Ecto neural progenitor cell (in vitro differentiated cells): Measurements from ENCODE around the gene OPCML.

ENCODE experiments used
- DNase-seq: peaks from one replicate; pipeline ENCODE4 v3.0.0-alpha.2; 2018; ENCODE audit warnings: low spot score

The OPCML gene

DNA sequence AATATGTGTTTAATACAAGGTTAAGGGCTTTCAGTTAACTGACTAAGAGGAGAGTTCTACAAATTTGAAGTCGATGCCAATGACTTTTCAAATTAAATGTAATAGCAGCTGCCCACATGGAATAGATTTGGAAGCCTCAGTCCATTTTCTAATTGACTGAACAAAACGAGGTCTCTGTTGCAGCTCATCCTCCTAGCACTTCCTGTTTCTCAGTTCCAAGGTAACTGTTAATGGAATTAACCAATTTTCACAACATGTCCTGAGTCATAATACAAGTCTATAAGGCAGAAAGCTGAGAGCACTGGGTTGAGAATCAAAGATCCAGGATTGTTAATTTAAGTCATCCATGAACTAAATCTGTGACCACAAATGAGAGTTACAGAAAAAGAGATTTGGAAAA is 177.2 kb downstream of the OPCML start:
- DNase-seq: no peak

DNA sequence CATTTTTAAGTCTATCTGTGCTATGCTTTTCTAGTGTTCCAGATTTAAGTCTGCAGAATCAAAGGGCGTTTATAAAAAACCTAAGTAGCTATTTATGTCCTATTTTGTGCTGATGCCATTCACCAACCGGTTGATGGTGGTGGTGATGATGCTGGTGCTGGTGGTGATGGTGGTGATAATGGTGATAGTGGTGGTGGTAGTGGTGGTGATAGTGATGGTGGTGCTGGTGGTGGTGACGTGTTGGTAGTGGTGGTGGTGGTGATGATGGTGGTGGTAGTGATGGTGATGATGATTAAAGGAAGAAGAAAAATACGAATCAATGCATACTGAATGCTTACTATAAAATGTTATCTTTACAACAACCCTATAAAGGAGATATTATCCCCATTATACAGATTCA is 178.2 kb downstream of the OPCML start:
- DNase-seq: no peak

DNA sequence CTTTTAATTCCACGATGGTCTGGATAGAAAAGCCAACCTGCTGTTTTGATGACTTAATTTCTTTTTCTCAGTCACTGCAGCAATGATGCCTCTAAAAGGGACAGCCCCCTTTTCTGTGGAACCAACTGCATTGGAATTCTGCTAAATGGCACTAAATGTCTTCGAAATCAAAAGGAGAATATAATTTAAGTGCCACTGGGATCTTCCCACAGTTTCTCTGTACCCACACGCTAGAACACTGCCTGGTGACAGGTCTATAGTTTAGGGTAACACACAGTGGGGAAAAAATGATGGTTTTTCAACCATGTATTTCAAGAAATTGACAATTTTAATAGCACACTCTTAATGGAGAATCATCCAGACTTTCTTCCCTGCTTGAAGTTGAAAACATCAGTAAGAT is 182.3 kb downstream of the OPCML start:
- no peak for DNase-seq

DNA sequence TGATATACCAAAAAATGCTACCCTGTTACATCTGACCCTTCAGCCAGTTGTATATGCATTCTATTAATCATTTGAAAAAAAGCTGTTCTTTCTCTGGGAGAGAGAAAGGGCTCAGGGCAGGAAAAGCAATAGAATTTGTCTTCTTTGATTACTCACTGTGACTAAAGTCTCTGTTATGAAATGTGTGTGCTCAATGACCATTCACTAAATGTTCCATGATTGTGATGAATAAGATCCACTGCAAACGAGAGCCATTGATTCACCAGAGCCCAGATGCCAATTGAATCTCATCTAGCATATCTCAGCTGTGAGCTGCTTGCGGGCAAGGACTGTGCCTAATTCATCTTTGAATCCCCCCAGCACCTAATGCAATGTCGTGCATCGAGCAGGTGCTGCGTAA is 184.3 kb downstream of the OPCML start:
- no peak for DNase-seq

DNA sequence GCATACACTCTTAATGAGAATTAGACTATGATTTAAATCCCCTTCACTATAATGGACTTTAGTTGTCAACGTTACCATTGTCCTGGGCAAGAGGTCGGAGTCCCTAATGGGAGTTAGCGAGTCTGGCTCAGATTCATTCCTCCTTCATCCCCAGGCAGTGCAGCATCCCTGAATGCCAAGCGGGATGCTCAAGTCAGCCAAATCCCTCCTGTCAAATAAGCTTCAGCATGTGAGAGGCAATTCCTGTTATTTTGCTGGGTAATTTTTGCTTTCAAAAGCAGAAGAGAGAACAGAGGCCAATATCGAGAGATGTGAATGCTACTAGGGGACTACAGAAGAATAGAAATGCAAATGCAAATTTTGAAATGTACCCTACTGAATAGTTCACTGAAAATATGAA is 186.2 kb downstream of the OPCML start:
- no peak for DNase-seq

DNA sequence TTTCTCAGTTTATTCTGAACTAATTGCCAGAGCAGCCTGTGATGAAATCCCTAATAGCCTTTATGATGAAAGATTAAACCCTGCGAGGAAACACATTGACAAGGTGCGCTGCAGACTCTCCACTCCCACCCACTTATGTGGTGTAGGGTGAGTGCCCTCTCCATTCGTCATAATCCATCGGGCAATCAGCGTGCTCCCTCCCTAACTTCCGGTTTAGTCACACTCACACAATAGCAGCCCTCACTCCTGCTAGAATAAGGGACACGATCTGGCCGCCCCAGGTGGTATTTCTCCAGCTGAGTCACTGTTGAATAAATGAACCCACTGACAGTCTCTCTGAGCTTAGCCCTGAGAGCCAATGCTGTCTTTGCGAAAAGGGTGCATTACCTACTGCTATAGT is 188.3 kb downstream of the OPCML start:
- no peak for DNase-seq

DNA sequence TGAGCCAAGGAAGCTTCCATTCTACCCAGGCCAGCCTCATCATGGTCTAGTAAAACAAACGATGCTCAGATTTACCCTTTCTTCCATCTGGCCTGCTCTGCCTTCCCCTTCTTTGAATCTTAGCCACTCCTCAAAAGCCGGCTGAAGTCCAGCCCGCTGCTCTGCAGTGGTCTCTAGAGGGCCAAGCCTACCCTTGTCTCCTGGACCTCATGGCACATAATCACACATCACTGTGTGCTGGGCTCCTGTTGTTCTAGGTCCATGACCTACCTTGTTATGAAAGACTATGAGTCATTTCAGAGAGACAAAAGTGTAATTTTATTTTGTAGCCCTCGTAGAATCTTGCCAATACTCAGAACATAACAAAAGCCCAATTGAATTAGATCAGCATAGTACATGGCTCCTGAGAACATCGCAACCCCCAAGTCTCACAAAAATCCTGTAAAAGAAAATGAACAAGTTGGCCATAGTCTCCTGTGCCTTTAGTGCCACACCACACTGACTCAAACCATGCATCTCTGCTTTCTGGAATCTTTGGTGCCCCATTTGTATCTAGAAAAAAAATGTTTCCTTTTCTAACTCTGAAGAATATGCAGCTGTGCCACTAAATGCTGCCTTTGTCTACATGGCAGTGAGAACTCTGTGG is 192.7 kb downstream of the OPCML start:
- no peak for DNase-seq

DNA sequence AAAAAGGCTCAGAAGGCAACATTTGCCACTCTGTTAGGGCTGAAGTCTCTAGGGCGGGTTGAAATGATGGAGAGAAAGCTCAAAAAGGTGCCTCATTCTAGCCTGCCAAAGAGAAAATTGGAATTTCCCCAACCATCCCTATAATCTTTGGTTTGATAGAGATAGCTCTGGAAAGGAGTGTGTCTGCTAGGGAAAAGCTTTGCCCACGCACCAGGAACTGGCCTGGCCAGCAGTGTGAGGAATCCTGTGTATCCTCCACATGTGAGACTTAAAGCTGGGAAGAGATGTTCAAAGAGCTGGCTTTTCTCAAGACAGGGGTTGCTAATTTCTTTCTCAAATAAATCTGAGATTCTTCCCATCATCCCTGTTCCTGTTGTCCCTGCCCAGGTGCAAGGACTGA is 193.7 kb downstream of the OPCML start:
- no peak for DNase-seq

DNA sequence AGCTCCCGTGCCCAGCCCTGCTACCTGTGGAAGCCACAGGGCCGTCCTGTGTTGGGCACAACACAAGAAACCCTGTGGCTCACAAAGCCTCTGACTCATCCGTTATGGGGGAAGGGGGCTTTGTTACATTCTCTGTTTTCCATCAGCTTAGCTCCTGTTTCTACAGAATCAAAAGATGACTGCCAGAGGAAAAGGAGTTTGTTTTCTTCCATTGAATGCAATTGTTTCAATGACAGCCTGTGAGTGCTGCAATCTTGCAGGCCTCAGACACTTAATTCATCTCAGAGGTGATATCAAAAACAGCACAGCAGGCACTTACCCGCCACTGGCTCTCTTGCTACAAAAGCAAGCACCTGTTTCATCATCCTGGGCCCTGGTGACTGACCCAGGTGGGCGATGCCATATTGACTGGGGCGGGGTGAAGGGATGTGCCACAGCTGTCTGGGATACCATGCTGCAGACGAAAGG is 194.3 kb downstream of the OPCML start:
- no peak for DNase-seq

DNA sequence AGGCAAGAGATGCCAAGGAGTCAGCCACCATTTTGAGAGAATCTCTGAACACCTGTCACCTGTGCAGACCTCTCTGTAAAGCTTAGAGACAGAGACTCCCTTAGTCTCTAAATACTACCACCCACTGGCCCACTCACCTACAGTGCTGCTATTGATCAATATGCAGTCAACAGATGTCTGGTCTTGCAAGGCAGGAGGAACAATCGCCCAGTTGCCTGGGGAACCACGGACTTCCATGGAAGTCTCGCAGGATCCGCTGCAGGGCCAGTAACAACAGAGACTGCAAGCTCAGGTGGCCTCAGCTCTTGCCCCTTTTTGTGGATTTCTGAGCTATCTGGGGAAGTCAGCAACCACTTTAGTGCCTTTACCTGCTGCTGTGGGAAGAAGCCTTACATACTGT is 195.1 kb downstream of the OPCML start:
- DNase-seq: no peak

DNA sequence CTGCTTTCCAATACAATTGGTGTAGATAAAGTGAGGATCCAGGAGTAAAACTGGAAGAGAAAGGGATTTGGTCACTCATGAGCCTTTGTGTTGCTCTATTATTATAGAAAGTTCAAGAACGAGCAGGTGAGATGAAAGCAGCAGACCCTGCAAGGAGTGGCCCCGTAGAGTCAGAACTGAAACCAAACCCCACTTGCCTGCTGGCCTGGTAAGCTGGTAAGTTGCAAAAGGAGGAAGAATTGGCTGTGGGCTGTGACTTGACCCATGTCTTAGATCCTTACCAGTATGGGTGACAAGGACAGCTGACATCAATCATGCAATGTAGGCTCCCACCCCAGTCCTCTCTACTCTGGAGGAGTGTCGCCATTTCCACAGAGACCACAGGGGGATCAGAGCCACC is 201.3 kb downstream of the OPCML start:
- no peak for DNase-seq

DNA sequence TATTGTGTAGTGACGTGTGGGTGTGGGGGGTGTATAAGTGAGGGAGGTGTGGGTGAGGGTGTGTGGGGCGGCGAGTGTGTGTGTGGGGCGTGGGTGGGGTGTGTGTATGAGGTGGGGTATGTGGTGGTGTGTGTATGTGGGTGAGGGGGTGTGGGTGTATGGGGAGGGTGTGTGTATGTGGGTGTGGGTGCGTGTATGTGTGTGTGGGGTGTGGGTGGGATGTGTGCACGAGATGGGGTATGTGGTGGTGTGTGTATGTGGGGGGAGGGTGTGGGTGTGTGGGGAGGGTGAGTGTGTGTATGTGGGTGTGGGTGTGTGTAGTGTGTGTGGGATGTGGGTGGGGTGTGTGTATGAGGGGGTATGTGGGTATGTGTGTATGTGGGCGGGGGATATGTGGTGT is 205.5 kb downstream of the OPCML start:
- no peak for DNase-seq

DNA sequence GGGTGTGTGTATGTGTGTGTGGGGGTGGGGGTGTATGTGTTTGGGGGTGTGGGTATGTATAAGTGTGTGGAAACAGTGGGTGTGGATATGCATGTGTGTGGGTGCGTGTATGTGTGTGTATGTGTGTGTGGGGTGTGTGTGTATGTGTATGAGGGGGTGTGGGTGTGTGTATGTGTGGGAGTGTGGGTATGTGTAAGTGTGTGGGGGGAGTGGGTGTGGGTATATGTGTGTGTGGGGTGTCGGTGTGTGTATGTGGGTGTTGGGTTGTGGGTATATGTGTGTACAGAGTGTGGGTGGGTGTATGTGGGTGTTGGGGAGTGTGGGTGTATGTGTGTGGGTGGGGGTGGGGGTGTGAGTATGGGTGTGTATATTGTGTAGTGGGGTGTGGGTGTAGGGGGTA is 206.0 kb downstream of the OPCML start:
- DNase-seq: no peak

DNA sequence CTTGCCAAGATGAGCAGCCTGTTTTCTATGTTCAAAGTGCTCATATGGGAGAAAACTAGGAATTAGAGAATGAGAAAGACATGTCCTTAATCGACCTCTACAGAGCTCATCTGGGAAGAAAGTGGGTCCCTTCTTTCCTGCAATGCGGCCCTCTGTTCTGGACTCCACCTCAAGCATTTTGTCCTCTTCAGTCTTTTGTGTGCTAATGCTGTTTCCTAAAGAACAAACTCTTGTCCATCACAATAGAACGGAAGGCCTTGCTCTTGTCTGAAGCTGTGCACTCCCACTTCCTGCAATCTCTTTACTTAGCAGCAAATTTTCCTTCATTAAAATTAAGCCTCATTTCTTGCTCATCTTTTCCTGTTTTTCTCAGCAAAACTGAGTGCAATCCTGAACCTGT is 206.6 kb downstream of the OPCML start:
- no peak for DNase-seq

DNA sequence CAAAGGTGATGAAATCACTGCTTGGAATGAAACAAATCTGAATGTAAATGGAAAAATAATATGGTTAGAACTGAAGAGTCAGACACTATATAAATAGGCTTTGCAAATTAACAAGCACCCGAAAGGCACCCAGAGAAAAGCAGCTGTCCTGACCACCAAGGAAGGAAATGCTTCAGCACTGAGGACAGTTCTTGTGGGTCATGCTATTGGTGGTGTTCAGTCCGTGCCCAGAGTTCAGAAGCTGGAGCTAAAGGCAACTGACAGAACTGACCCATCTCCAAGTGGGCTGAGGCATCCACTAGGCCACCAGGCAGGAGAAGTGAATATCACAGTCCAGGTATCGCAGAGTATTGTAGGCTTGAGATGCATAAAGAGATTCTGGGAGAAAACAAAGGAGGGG is 208.9 kb downstream of the OPCML start:
- DNase-seq: no peak

DNA sequence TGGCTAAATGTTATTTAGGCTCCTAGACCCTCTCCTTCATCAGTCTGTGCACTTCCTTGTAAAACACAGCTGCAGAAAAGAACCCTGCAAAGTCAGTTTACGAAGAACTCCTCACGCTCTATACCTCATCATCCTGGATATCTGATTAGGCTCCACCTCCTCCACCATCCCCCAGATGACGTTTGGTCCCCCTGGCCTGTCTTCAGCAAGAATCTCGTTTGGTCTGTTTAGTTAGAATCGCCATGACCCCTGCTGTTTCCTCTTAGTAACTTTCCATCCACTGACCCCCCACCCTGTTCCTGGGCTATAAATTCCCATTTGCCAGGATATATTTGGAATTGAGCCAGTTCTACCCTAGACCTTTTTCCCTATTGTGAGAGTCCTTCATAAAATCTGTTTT is 214.1 kb downstream of the OPCML start:
- DNase-seq: no peak

DNA sequence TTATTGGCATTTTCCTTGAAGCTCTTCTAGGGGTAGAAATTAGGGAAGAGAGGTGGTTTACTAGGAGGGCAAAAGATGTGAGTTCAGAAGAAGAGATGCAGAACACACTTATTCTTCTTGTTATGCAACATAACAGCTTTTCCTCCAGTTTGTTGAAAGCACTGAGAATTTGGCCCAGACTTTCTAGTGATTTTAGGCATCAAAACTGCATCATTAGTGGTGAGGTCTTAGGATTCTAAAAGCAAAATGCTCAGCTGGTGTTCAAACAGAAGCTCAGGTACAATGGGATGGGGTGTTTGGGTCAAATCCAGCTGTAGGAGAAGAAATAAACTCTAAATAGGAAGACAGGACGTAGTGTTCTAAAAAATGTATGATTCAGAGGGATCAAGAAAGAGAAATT is 221.1 kb downstream of the OPCML start:
- no peak for DNase-seq

DNA sequence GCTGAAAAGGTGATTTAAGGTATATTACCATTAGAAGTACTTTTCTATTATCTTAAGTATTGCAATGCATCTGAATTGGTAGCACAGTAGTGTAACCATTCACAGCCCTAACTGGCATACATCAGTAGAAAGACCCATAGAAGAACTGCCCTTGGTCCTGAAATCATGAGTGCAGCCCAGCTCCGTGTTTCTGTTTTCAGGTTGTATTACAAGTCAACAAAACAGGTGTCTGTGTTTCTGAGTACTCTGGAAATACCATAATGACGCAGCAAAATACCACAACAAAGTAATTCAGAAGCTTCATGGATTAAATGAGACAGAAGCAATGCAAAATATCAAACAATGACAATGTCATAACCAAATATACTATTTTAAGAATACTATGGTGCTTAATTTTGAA is 226.3 kb downstream of the OPCML start:
- DNase-seq: no peak

DNA sequence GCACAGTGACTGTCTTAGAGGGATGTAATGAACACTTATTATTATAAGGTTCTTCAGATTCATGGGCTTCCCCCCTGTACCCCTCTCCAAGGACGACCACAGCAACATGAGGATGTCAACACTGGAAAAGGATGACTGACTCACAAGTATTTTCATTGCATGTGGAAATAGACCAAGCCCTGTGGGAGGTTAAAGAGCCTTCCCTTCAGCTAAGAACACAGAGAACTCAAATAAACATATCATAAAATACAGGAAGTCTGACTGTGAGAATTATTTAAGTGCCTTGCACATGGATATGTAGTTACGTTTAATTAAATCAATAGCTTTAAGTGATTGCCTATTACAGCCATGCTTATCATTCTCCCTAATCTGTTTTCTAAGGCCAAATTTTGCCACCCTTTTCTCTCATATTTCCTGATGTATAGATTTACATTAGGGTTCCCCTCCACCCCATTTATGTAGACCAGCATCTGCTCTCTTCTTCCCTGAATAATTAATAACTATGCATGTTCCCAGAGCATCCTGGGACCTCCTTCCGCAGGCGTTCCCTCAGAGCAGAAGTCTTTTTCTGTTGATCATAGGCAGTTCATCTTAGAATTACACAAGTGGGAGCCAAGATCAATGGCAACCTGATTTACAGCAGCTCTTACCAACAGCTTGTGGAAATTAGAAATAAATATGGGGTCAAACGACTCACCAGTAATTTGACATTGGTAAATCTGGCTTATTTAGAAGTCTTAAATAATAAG is 226.9 kb downstream of the OPCML start:
- DNase-seq: no peak

DNA sequence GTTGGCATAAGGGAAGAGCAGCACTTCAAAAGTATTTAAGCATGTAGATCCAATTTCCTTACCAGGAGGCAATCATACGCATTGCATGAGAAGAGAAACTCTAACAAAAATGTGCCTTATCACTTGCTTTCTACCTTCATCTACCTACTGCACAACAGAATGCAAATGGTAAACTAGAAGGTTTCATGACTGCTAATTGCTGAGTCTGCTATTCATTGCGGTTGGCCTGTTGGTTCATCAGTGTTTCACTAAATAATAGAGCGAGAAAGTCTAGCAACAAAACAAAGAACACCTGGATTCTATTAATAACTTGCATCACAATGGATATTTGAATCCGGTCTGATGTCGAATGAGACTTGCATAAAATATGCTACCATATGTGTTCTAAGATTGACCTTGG is 229.0 kb downstream of the OPCML start:
- no peak for DNase-seq

DNA sequence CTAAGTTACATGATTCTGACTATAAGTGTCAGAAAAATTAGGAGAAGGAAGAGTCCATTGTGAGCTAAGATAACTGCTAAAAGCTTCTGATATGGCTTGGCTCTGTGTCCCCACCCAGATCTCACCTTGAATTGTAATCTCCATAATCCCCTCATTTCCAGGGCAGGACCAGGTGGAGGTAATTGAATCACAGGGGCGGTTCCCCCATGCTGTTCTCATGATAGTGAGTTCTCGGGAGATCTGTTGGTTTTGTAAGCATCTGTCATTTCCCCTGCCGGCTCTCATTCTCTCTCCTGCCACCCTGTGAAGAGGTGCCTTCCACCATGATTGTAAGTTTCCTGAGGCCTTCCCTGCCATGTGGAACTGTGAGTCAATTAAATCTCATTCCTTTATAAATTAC is 230.2 kb downstream of the OPCML start:
- no peak for DNase-seq

DNA sequence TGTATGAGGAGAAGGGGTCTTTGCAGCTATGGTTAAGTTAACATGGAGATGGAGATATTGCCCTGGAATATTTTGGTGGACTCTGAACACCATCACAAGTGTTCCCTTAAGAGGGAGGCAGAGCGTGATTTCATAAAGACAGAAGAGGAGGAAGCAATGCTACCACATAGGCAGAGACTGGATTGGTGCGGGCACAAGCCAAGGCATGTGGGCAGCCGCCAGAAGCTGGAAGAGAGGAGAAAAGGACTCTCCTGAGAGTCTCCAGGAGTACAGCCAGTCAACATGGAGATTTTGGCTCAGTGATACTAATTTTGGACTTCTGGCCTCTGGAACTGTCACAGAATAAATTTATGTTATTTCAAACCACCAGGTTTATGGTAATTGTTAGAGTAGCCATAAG is 231.6 kb downstream of the OPCML start:
- DNase-seq: no peak

DNA sequence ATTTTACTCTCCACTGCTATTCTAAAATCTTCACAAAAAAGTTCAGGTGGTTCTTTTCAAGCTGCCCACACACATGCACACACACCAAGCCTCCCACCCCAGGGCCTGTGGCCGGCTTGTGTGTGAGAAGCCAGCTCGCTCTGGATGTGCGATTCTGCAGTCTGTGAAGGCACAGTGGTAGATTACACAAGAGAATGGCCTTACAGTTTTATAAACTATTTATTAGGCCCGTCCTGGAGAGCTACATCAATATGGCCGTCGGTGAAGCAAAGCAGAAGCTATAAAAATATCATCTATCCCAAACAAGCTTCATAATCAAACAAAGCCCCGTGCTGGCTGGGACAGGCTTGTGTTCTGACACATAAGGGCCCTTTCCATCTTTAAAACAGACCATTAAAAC is 240.5 kb downstream of the OPCML start:
- DNase-seq: no peak

DNA sequence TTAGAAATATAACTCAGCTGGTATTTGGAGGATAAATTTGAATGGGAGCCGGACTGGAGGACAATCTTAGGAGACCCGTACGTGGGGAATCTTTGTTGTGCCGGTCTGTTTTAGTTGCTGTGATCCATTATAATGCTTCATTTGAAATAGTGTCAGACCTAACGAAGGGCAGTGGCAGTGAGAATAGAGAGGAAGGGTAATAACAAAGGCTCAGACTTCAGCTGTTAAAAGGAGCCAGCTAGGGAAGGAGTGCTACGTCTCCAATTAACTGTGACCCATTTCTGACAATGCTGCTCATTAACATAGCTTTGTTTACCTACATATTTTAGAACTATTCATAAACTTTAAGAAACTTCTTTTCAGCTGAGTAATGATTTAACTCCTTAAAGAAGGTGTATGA is 246.9 kb downstream of the OPCML start:
- no peak for DNase-seq
